GM18517 (cell line): ENCODE measurements around the gene EPHB2.

Experiments used
- ATAC-seq: cut with Tn5 transposase; IDR thresholded peaks from one replicate; pipeline ENCODE4 v1.9.1; 2021; ENCODE audit warnings: mild to moderate bottlenecking, moderate library complexity; ENCODE audit not compliant: unreplicated experiment

The EPHB2 gene

GRCh38 chr1:22815421-22816066 lies 104.9 kb downstream of the EPHB2 start:
- ATAC-seq = no peak

- no peak for ATAC-seq
These were observed 105.6 kb downstream of the EPHB2 start for GRCh38 chr1:22816067-22816775.

GRCh38 chr1:22816803-22817202 lies 106.2 kb downstream of the EPHB2 start:
- no peak for ATAC-seq

GRCh38 chr1:22817462-22817861 lies 106.8 kb downstream of the EPHB2 start:
- ATAC-seq = no peak

GRCh38 chr1:22818061-22818770 lies 107.6 kb downstream of the EPHB2 start:
- no peak for ATAC-seq

- ATAC-seq = no peak
These were observed 108.7 kb downstream of the EPHB2 start for GRCh38 chr1:22819361-22819760.

GRCh38 chr1:22821027-22821426 lies 110.4 kb downstream of the EPHB2 start:
- ATAC-seq = no peak

GRCh38 chr1:22822371-22822770 lies 111.7 kb downstream of the EPHB2 start:
- no peak for ATAC-seq

- no peak for ATAC-seq
These were observed 113.8 kb downstream of the EPHB2 start for GRCh38 chr1:22824466-22824865.

GRCh38 chr1:22824975-22825374 lies 114.3 kb downstream of the EPHB2 start:
- no peak for ATAC-seq

GRCh38 chr1:22825486-22826189 lies 115.0 kb downstream of the EPHB2 start:
- ATAC-seq = no peak

GRCh38 chr1:22826604-22827580 lies 116.3 kb downstream of the EPHB2 start:
- no peak for ATAC-seq

- no peak for ATAC-seq
These were observed 117.2 kb downstream of the EPHB2 start for GRCh38 chr1:22827666-22828483.

GRCh38 chr1:22828484-22829308 lies 118.1 kb downstream of the EPHB2 start:
- no peak for ATAC-seq

- no peak for ATAC-seq
These were observed 118.8 kb downstream of the EPHB2 start for GRCh38 chr1:22829309-22829989.

- ATAC-seq = no peak
These were observed 119.5 kb downstream of the EPHB2 start for GRCh38 chr1:22830041-22830566.

GRCh38 chr1:22830757-22831340 lies 120.2 kb downstream of the EPHB2 start:
- ATAC-seq = no peak
